Hematopoietic multipotent progenitor cell treated with erythropoietin and hydrocortisone succinate and interleukin-3 and kit ligand, for 6 days (in vitro differentiated cells): ENCODE measurements around the gene BACH2.
A peak's percentile ranks its signal among the peaks of the same experiment; 100 is the strongest.

Source experiments
- DNase-seq: peaks from one replicate; pipeline ENCODE4 v3.0.0-alpha.2; 2015

BACH2 gene

DNA sequence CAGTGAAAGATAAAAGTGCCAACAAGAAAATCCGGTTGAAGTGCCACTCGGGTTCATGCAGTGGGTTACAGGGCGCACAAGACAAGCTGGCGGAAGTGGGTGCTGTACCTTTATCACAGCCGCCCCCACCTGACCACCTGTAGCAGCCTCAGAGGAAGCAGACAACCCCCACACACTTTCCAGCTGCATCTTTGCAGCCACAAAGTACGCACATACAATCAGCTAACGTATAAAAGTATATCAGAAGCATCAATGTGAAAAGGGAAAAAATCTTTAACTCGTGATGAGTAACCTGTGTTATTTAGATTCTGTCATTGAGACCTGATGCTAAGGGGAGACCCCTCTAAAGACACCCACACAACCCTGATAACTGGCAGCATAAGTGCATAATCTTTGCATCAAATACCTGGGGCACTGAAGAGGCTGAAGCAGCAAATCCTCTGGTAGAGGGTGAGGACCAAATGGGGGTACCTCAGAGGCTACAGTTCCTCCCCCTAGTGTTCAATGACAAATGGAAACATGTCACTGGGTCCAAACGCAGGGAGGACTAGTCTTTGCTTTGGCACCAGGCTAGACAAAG, 22.1 kb downstream of the BACH2 start:
- DNase-seq = peak; percentile 21

GRCh38 chr6:90273863-90274262, 22.8 kb downstream of the BACH2 start:
- DNase-seq = no peak

- DNase-seq = no peak
Measured at GRCh38 chr6:90272895-90273294, 23.7 kb downstream of the BACH2 start.

- DNase-seq = no peak
Measured at GRCh38 chr6:90271831-90272230, 24.8 kb downstream of the BACH2 start.

- DNase-seq = no peak
Measured at GRCh38 chr6:90269334-90269733, 27.3 kb downstream of the BACH2 start.

GRCh38 chr6:90268178-90268577, 28.5 kb downstream of the BACH2 start:
- DNase-seq = no peak

- DNase-seq = no peak
Measured at GRCh38 chr6:90266905-90267621, 29.6 kb downstream of the BACH2 start.

- no peak for DNase-seq
Measured at GRCh38 chr6:90264561-90264960, 32.1 kb downstream of the BACH2 start.

DNA sequence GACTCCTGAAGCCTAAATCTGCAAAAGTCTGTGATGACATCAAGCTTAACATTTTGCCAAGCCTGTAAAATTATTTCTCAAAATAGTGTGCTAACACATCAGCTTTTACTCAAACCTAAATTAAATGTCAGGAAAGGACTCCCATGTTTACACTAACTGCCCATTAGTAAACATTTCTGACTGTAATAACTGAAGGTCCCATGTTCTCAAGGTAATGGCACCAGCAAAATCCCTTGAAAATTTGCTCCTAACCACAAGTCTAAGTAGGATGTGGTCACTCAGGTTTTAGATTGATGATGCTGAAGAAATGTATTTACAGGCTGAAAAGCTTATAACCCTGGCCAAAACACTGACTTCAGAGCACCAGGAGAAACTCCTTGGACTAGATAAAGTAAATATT, 33.0 kb downstream of the BACH2 start:
- no peak for DNase-seq

- no peak for DNase-seq
Measured at GRCh38 chr6:90261801-90262200, 34.8 kb downstream of the BACH2 start.

DNA sequence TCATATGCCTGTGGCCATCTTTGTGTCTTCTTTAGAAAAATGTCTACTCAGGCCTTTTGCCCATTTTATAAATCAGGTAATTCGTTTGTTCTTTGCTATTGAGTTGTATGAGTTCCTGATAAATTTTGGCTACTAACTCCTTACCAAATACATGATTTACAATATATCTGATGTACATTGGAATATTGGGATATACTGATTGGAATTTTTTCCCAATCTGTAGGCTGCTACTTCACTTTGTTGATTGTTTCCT, 39.2 kb downstream of the BACH2 start:
- DNase-seq = no peak

DNA sequence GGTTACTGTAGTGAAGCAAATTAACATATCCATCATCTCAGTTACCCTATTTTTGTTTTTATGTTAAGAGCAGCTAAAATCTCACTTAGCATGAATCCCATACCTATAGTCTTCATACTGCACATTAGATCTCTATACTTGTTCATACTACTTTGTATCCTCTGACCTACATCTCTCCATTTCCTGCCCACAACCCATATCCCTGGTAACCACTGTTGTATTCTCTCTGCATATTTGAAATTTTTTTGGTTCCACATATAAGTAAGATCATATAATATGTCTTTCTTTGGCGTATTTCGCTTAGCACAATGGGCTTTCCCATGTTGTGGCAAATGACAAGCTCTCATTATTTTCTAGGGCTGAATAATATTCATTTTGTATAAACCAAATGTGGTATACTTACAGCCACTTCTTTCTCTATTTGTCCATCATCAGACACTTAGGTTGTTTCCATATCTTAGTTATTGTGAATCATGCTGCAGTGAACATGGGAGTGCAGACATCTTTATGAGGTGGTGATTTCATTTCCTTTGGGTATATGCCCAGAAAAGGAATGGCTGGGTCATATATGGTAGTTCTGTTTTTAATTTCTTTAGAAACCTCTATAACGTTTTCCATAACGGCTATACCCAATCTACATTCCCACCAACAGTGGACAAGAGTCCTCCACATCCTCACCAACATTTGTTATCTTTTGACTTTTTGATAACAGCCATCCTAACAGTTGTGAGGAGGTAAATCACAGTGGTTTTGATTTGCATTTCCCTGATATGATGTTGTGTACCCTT, 39.8 kb downstream of the BACH2 start:
- no peak for DNase-seq

GRCh38 chr6:90253631-90254030, 43.0 kb downstream of the BACH2 start:
- no peak for DNase-seq

DNA sequence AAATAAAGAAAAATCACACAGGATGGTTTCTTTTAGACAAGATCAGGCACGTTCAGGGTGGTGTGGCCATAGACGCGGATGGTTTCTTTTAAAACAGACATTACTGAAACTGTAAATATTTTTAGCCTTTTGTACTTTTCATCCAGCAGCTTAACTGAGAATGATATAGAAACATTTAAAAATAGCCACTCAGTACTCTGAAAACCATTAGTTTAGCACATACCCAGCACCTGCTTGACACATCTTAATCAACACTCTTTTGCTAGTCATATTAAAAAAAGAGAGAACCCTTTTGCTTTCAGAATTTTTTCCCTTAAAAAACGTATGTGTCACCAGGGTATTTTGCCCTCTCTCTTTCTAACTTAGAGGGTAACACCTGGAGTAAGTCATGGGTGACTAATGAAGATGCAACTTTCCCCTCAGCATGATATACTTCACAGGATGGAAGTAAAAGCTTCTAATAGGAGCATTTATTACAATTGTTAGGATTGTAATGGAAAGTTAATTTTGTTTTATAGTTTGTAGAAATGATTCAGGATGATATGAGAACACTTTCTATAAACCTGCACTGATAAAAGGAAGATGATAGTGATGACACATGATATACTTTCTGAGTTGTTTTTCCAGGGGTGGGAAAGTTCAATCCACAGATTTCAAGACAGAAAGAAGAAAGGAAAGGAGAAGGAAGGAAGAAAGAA, 45.2 kb downstream of the BACH2 start:
- no peak for DNase-seq

DNA sequence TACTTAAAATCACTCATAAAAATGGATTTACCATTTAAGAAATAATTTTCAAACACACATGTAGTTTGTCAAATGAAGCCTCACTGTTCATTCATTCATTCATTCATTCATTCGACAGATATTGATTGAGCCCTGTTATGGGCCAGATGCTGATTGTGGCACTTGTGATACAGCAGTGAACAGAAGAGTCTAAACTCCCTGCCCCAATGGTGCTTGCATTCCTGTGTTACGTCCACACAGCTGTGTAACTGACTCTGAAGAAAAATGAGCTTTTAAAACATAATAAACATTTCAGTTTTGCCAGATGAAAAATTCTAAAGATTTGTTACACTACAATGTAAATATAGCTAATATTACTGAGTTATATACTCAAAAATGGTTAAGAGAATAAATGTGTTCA, 46.2 kb downstream of the BACH2 start:
- DNase-seq = no peak

DNA sequence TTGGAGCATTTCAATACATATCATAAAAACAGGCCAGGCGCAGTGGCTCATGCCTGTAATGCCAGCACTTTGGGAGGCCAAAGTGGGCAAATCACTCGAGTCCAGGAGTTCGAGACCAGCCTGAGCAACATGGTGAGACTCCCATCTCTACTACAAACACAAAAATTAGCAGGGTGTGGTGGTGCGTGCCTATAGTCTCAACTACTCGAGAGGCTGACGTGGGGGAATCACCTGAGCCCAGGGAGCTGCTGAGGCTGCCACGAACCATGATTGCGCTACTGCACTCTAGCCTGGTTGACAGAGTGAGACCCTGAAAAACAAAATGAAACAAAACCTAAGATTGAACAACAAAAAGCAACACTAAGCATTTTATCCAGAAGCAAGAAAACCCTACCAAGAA, 47.2 kb downstream of the BACH2 start:
- DNase-seq = no peak

- DNase-seq = no peak
Measured at GRCh38 chr6:90249034-90249433, 47.6 kb downstream of the BACH2 start.

DNA sequence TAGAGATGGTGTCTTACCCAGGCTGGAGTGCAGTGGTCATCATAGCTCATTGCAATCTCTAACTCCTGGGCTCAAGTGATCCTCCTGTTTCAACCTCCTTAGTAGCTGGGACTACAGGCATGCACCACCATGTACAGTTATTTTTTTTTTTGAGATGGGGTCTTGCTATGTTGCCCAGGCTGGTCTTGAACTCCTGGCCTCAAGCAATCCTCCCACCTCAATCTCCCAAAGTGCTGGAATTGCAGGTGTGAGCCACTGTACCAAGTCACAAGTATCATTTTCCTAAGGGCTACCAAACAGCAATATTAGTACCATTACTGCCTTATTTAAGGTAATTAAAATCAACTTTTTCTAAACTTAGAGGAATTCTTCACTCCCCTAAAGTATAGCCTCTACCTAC, 49.4 kb downstream of the BACH2 start:
- DNase-seq = no peak

DNA sequence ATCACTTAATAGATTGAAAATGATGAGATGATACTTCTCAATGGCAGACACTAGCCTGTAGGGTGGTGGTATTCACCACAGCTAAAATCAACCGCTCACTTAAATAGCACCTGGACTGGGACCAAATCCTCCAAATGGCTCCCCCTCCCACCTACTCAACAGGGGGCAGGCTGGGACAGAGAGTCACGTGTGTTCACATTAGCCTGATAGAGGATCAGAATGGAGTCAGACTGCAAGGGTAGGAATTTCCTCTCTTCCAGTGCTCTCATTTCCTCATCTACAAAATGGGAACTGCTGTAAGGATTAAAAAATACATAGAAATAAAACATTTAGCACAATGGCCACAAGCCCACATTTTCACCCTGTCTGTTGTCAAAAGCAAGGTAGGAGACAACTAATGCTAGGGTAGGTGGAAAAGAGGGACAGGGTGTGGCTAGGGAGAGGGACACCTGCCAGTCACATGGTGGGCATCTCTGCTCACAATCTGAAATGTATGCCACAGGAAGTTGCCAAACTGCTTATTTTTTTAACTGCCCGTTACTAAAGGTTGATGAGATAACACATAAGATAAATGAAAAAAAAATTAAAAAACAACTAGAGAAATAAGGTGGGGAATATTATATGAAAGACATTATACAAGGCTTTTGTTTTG, 55.3 kb downstream of the BACH2 start:
- peak; percentile 48 for DNase-seq

- DNase-seq = no peak
Measured at GRCh38 chr6:90238496-90239266, 58.0 kb downstream of the BACH2 start.

- no peak for DNase-seq
Measured at GRCh38 chr6:90237350-90237990, 59.2 kb downstream of the BACH2 start.

DNA sequence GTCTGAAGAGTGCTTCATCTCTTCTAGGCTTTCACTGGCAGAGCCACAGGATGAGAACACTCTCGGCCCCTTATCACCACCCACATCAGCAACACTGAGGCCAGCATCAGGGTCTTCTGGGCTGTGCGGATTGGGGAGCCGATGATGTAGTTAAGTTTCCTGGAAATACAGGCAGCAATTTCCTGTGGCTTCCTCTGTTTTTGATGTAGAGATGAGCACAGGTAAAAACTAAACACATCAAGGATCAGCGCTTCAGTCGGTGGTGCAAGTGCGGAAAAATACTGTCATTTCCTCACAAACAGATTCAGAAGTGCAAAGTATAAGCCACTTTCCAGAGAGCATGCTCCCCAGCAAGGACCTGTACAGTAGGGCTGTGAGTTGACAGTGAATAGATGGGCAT, 62.6 kb downstream of the BACH2 start:
- no peak for DNase-seq
